IMR-90 (cell line): ENCODE measurements around the gene SELENOP. TPM values are rescaled to one million over a fixed set of nuclear protein-coding genes. Genes with fewer than 3 reads are reported as not detected.

Experiments
- ATAC-seq: fragments of 200-7000 bp; cut with Tn5 transposase; 2 replicates; pipeline ENCODE4 v1.9.1; 2020; ENCODE audit warnings: low read depth, mild to moderate bottlenecking, moderate library complexity
- BruUV-seq: library from RNA; stranded (reverse); fragments of 400-500 nt; replicated peaks from 2 replicates; lab custom pipeline; 2021; lab: Mats Ljungman, UMichigan
- CTCF ChIA-PET: fragments of 300-600 bp; formaldehyde crosslinking; extraction: SDS; loops from one replicate; lab custom pipeline; 2021; ENCODE audit warnings: antibody characterized with exemption; lab: Yijun Ruan, JAX
- POLR2A ChIA-PET: fragments of 300-600 bp; sonication (Branson Sonifier 250); formaldehyde crosslinking; loops from one replicate; lab custom pipeline; 2022; ENCODE audit warnings: antibody characterized with exemption; ENCODE audit not compliant: unreplicated experiment; lab: Charles Lee
- DNase-seq: peaks from one replicate; pipeline ENCODE4 v3.0.0; 2013
- H2AFZ ChIP-seq: replicated peaks from 2 replicates; pipeline ENCODE3; 2013; ENCODE audit warnings: low read length, mild to moderate bottlenecking; ENCODE audit not compliant: poor library complexity
- H2AK5ac ChIP-seq: 2 replicates; pipeline ENCODE4 v1.6.1; 2013; ENCODE audit warnings: low read depth, low read length, inconsistent platforms
- H2AK9ac ChIP-seq: replicated peaks from 2 replicates; pipeline ENCODE3; 2013; ENCODE audit warnings: mild to moderate bottlenecking, low read depth, low read length, moderate library complexity; ENCODE audit not compliant: poor library complexity
- H2BK120ac ChIP-seq: 2 replicates; pipeline ENCODE4 v1.6.1; 2013; ENCODE audit warnings: low read depth, low read length, inconsistent platforms
- H2BK15ac ChIP-seq: 3 replicates; pipeline ENCODE4 v1.6.1; 2013; ENCODE audit warnings: low read depth, low read length, inconsistent platforms
- H2BK20ac ChIP-seq: 2 replicates; pipeline ENCODE4 v1.6.1; 2013; ENCODE audit warnings: low read depth, mild to moderate bottlenecking, inconsistent platforms, low read length, moderate library complexity
- H2BK5ac ChIP-seq: 2 replicates; pipeline ENCODE4 v1.6.1; 2013; ENCODE audit warnings: mild to moderate bottlenecking, low read depth, low read length, inconsistent platforms; ENCODE audit not compliant: poor library complexity, severe bottlenecking
- H3K14ac ChIP-seq: replicated peaks from 2 replicates; pipeline ENCODE4 v1.6.1; 2013; ENCODE audit warnings: low read depth, low read length, inconsistent platforms
- H3K18ac ChIP-seq: 2 replicates; pipeline ENCODE4 v1.6.1; 2013; ENCODE audit warnings: low read depth, low read length, control low read depth
- H3K23ac ChIP-seq: 2 replicates; pipeline ENCODE4 v1.6.1; 2013; ENCODE audit warnings: low read depth, low read length, inconsistent platforms
- H3K27ac ChIP-seq: 2 replicates; pipeline ENCODE4 v1.5.1; 2013; ENCODE audit warnings: mild to moderate bottlenecking, control low read depth, low read length; ENCODE audit not compliant: insufficient read depth
- H3K27me3 ChIP-seq: 2 replicates; pipeline ENCODE4 v1.6.1; 2013; ENCODE audit warnings: low read length; ENCODE audit not compliant: control insufficient read depth, insufficient read depth
- H3K36me3 ChIP-seq: 2 replicates; pipeline ENCODE4 v1.6.1; 2013; ENCODE audit warnings: low read length, mixed read lengths; ENCODE audit not compliant: control insufficient read depth, insufficient read depth
- H3K4ac ChIP-seq: 2 replicates; pipeline ENCODE4 v1.6.1; 2013; ENCODE audit warnings: low read depth, low read length, inconsistent platforms
- H3K4me1 ChIP-seq: 2 replicates; pipeline ENCODE4 v1.6.1; 2013; ENCODE audit warnings: low read length, mixed read lengths; ENCODE audit not compliant: control insufficient read depth, insufficient read depth
- H3K4me2 ChIP-seq: 2 replicates; pipeline ENCODE4 v1.6.1; 2013; ENCODE audit warnings: low read depth, mild to moderate bottlenecking, control low read depth, low read length, moderate library complexity
- H3K4me3 ChIP-seq: 2 replicates; pipeline ENCODE4 v1.5.1; 2013; ENCODE audit warnings: low read depth, mild to moderate bottlenecking, control low read depth, low read length, moderate library complexity; ENCODE audit not compliant: insufficient read depth
- H3K56ac ChIP-seq: 2 replicates; pipeline ENCODE4 v1.6.1; 2013; ENCODE audit warnings: low read length, inconsistent platforms; ENCODE audit not compliant: insufficient read depth; ENCODE audit errors: extremely low read depth
- H3K79me1 ChIP-seq, 2 experiments: 2 replicates each; pipeline ENCODE4 v1.6.1; 2013; ENCODE audit warnings: low read length in 2 of 2, inconsistent platforms in 1 of 2, low read depth in 1 of 2
- H3K9ac ChIP-seq: 2 replicates; pipeline ENCODE4 v1.6.1; 2013; ENCODE audit warnings: low read depth, low read length, control low read depth
- H3K9me1 ChIP-seq: 2 replicates; pipeline ENCODE4 v1.6.1; 2013; ENCODE audit warnings: low read length, inconsistent platforms; ENCODE audit not compliant: insufficient read depth
- H3K9me3 ChIP-seq: 2 replicates; pipeline ENCODE4 v1.6.1; 2013; ENCODE audit warnings: low read length; ENCODE audit not compliant: control insufficient read depth, insufficient read depth
- H4K20me1 ChIP-seq: 2 replicates; pipeline ENCODE4 v1.6.1; 2013; ENCODE audit warnings: low read length, inconsistent platforms; ENCODE audit not compliant: insufficient read depth
- H4K5ac ChIP-seq: 2 replicates; pipeline ENCODE4 v1.6.1; 2013; ENCODE audit warnings: mild to moderate bottlenecking, low read depth, low read length, control low read depth
- H4K8ac ChIP-seq, 2 experiments: 2 replicates each; pipeline ENCODE4 v1.6.1; 2013; ENCODE audit warnings: low read depth in 2 of 2, low read length in 2 of 2, control low read depth in 1 of 2, inconsistent platforms in 1 of 2
- H4K91ac ChIP-seq: 2 replicates; pipeline ENCODE4 v1.6.1; 2013; ENCODE audit warnings: low read depth, low read length, inconsistent platforms; ENCODE audit not compliant: insufficient read depth
- BHLHE40 ChIP-seq: fragments of 150-350 bp; IDR thresholded peaks from 2 replicates; pipeline ENCODE4 v1.6.1; 2016; ENCODE audit warnings: mild to moderate bottlenecking, low read depth, low read length
- CEBPB ChIP-seq: IDR thresholded peaks from 2 replicates; pipeline ENCODE4 v1.6.1; 2012; ENCODE audit warnings: low read depth, low read length, improper control_type of control experiment
- FOS ChIP-seq: fragments of 150-350 bp; IDR thresholded peaks from 2 replicates; pipeline ENCODE4 v1.6.1; 2016; ENCODE audit warnings: low read depth, low read length
- MAZ ChIP-seq: IDR thresholded peaks from 2 replicates; pipeline ENCODE4 v1.6.1; 2012; ENCODE audit warnings: low read depth, mild to moderate bottlenecking, low read length, improper control_type of control experiment, moderate library complexity, borderline replicate concordance
- MXI1 ChIP-seq: IDR thresholded peaks from 2 replicates; pipeline ENCODE4 v1.6.1; 2012; ENCODE audit warnings: low read depth, mild to moderate bottlenecking, low read length, moderate library complexity, borderline replicate concordance
- NFE2L2 ChIP-seq: fragments of 150-350 bp; IDR thresholded peaks from 2 replicates; pipeline ENCODE4 v1.6.1; 2016; ENCODE audit warnings: low read depth, mild to moderate bottlenecking, low read length
- RAD21 ChIP-seq: IDR thresholded peaks from 2 replicates; pipeline ENCODE4 v1.6.1; 2012; ENCODE audit warnings: low read length, improper control_type of control experiment
- SMC3 ChIP-seq: fragments of 150-350 bp; IDR thresholded peaks from 2 replicates; pipeline ENCODE4 v1.6.1; 2016; ENCODE audit warnings: low read depth, mild to moderate bottlenecking, antibody characterized with exemption, low read length, moderate library complexity
- WGBS, 2 experiments: methylation state at CpG; one replicate each; pipeline versions ENCODE4 v1.1.5 to v1.1.7; 2013; ENCODE audit warnings: missing lambda C conversion rate in 2 of 2; ENCODE audit not compliant: insufficient read length in 1 of 2; ENCODE audit errors: extremely low coverage in 2 of 2; 5-methylcytosine and 5-hydroxymethylcytosine counted together
- dilution Hi-C: fragments of 300-500 bp; cut with HindIII; formaldehyde crosslinking; loops from one replicate; pipeline ENCODE4 v1.14.3; 2018; ENCODE audit warnings: low sequenced_read_pairs; ENCODE audit not compliant: unreplicated experiment
- in situ Hi-C: fragments of 300-500 bp; cut with MboI; formaldehyde crosslinking; loops from 3 replicates; pipeline ENCODE4 v1.14.3; 2019; ENCODE audit warnings: low sequenced_read_pairs, inconsistent platforms, mixed read lengths
- intact Hi-C: fragments of 100-400 bp; cut with micrococcal nuclease; formaldehyde crosslinking; loops from 2 replicates; pipeline ENCODE4 v1.10.0; 2022
- polyA plus RNA-seq, 3 experiments: library from polyadenylated mRNA; depleted of rRNA; stranded (reverse); fragments of >200 nt; gene quantifications; 2 replicates each; pipeline ENCODE4 v1.2.3, GENCODE V29; 2012; ENCODE audit warnings: low replicate concordance in 1 of 3
- total RNA-seq: library from RNA; depleted of rRNA; stranded (reverse); fragments of >200 nt; gene quantifications from 2 replicates; pipeline ENCODE4 v1.2.3, GENCODE V29; 2012
- TF ChIP-seq, protein P1 (sequence below): fragments of 150-350 bp; IDR thresholded peaks from 2 replicates; pipeline ENCODE4 v1.6.1; 2016; ENCODE audit warnings: low read depth, mild to moderate bottlenecking, low read length, moderate library complexity, borderline replicate concordance

The SELENOP gene
- total and polyA plus RNA-seq, 2 of the 4 experiments (the other 2 are of a cell fraction) = 0.55 to 1.1 TPM

DNA sequence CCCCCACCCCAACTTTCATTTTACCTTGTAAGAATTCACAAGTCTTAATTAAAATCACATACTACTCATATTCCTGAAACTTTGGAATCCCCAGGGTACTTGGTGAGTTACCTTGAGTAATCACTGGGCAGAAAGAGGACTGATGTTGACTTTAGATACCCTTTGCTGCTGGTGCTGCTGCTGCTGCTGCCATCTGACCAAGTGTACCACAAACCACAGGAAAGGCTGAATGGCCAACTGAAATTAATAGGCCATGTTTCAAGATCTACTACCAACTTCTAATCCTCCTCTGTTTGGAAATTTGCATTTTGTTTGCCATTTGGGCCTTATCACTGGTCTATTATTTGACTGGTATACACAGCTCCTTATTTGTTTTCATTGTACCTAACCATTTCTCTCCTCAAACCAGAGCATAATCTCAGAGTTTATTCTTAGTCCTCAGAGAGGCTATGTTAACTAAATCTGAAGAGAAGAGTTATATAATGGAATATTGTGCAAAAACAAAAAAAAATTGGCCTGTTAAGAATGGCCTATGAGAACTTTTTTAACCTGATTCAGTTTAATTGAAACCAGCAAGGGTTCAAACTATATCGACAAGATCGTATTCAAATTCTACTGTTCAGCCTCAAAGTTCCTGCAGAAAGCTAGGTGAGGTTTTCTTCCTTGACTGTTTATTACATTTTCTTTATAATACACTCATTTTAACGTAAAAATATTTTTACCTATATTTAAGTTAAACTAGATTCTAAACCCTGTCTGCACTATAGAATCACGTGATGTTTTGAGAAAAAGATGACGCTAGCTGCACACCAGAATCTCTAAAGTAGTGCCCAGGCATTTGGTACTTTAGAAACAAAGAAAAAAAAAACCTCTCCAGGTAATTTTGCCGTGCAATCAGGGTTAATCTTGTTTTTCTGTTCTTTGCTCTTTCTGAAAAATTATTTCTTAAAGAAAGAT, 13.1 kb downstream of the SELENOP start:
- DNase-seq = no peak
- Histone ChIP-seq H4K91ac (no peak overlapping the region), H3K79me1 (no peaks in the 10 kb centered on the region), H4K20me1 (no peaks in the 10 kb centered on the region), H3K27me3 (no peaks in the 10 kb centered on the region), H3K9me1 (no peaks in the 10 kb centered on the region), H3K4ac (no peak overlapping the region), H3K14ac (no peak overlapping the region), H3K18ac (no peak overlapping the region), H3K27ac (no peak overlapping the region), H3K36me3 (no peaks in the 10 kb centered on the region), H2BK15ac (no peak overlapping the region), H2BK20ac (no peak overlapping the region), H3K56ac (no peak overlapping the region), H3K4me2 (no peak overlapping the region), H3K4me3 (no peak overlapping the region), H2AK9ac (no peak overlapping the region), H2BK120ac (no peak overlapping the region), H2AK5ac (no peak overlapping the region), H3K9ac (no peak overlapping the region), H3K9me3 (no peaks in the 10 kb centered on the region), H2AFZ (no peak overlapping the region), H3K4me1 (no peaks in the 10 kb centered on the region), H4K8ac (no peak overlapping the region), H2BK5ac (no peak overlapping the region), H3K23ac (no peak overlapping the region), H4K5ac (no peak overlapping the region)
- POLR2A ChIA-PET = no interaction called here
- BruUV-seq = no TSS peak
- WGBS, 2 experiments = no CpG with 5 or more reads among the region's 6 CpGs
- in situ Hi-C loops (no loop called here), intact Hi-C loops (no loop called here), dilution Hi-C loops (no loop called here)
- TF ChIP-seq MAZ (no peak), RAD21 (no peak), FOS (no peak), MXI1 (no peak), BHLHE40 (no peak), CEBPB (no peak), NFE2L2 (no peak), SMC3 (no peak)
- TF ChIP-seq, protein P1, sequence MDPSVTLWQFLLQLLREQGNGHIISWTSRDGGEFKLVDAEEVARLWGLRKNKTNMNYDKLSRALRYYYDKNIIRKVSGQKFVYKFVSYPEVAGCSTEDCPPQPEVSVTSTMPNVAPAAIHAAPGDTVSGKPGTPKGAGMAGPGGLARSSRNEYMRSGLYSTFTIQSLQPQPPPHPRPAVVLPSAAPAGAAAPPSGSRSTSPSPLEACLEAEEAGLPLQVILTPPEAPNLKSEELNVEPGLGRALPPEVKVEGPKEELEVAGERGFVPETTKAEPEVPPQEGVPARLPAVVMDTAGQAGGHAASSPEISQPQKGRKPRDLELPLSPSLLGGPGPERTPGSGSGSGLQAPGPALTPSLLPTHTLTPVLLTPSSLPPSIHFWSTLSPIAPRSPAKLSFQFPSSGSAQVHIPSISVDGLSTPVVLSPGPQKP = no peak
- ATAC-seq = no peak
- CTCF ChIA-PET = no interaction called here
